Choroid plexus epithelial cell (primary cell): ENCODE measurements around the gene RBSN.

Source experiments
- DNase-seq: peaks from one replicate; pipeline ENCODE4 v3.0.0-alpha.2; 2010; ENCODE audit warnings: low read depth
- H3K4me3 ChIP-seq: 2 replicates; pipeline ENCODE4 v1.5.1; 2011; ENCODE audit warnings: low read depth, mild to moderate bottlenecking, control low read depth, low read length, moderate library complexity
- TF ChIP-seq, protein P1 (sequence below): conservative IDR thresholded peaks from 2 replicates; pipeline ENCODE4 v1.5.1; 2011; ENCODE audit warnings: low read depth, mild to moderate bottlenecking, control low read depth, inconsistent platforms, low read length, moderate library complexity

The RBSN gene

DNA sequence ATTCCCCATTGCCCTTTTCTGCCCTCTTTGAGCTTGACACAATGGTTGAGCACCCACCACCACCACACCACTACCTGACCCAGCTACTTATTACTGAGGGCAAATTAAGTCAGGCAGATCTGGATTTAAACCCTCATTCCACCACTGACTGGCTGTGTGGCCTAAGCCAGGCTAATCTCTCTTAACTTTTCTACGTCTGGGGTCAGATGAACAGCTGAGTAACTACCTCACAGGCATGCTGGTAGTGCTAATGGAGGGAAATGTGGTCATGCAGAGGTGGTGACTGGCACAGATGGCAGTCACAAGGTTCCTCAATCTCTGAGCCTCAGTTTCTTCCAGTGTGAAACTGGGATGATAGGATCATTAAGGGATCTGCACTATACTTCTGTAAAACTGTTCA lies 29.5 kb downstream of the RBSN start:
- no peak overlapping the region for H3K4me3 ChIP-seq
- TF ChIP-seq, protein P1, sequence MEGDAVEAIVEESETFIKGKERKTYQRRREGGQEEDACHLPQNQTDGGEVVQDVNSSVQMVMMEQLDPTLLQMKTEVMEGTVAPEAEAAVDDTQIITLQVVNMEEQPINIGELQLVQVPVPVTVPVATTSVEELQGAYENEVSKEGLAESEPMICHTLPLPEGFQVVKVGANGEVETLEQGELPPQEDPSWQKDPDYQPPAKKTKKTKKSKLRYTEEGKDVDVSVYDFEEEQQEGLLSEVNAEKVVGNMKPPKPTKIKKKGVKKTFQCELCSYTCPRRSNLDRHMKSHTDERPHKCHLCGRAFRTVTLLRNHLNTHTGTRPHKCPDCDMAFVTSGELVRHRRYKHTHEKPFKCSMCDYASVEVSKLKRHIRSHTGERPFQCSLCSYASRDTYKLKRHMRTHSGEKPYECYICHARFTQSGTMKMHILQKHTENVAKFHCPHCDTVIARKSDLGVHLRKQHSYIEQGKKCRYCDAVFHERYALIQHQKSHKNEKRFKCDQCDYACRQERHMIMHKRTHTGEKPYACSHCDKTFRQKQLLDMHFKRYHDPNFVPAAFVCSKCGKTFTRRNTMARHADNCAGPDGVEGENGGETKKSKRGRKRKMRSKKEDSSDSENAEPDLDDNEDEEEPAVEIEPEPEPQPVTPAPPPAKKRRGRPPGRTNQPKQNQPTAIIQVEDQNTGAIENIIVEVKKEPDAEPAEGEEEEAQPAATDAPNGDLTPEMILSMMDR = no peak
- no peak for DNase-seq

DNA sequence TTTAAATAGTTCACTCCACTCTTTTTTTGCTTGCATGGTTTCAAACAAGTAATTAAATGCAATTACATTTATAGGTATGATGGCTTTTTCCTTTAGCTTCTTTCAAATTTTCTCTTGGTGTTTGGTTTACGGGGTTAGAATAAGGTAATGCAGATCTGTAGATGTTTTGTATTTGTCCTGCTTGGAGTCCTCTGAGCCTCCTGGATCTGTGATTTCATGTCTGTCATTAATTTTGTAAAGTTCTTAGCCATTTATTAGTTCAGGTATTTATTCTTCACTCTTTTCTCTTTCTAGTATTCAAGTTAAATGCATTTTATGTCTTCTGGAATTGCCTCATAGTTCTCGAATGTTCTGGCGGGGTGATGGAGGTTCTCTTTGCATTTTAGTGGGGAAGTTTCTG lies 32.5 kb downstream of the RBSN start:
- TF ChIP-seq, protein P1 = no peak
- no peak overlapping the region for H3K4me3 ChIP-seq
- no peak for DNase-seq

DNA sequence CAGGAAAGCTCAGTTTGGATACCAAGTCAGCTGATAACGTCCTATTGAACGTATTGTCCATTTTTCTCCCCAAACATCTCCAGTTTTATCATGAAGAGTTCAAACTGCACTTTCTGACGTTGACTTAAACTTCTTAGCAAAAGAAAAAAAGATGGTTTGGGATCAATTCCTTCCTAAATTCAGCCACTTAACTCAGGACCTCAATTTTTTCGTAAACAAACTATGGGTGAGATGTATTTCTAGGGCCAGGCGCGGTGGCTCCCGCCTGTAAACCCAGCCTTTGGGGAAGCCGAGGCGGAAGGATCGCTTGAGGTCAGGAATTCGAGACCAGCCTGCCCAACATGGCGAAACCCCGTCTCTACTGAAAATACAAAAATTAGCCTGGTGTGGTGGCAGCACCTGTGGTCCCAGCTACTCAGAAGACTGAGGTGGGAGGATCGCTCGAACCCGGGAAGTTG lies 33.4 kb downstream of the RBSN start:
- TF ChIP-seq, protein P1 = no peak
- no peak for DNase-seq
- peak overlapping the region; percentile 96 for H3K4me3 ChIP-seq

DNA sequence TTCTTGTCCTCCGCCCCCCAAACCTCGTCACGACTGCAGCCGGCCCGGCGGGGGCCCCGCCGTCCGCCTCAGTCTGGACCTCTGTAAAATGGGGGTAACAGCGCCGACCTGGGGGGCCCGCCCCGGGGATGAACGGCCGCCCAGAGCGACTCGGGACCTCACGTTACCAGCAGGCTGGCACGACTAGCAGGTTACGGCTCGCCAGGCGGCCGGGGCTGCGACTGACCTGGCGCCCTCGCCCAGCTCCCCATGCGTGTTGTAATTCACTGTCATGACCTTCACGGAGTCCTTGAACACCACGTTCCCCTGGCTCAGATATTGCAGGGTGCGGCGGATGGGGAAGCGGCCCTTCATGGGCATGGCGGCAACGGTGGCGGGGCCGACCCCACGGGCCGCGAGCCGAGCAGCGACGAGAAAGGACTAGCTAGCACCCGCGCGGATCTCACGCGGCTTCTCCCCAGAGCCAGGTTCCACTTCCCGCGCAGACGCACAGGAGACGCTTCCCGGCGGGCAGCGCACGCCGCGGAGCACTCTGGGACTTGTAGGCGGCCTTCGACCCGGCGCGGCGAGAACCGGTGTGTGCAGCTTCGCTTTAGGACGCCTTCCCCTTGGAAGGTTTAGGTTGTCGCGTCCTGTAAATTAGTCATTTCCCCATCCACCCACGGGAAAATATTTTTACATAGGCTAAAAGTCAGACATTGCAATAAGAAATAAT lies 34.0 kb downstream of the RBSN start, which contains the start of gene MRPS25:
Gene MRPS25 (minus strand): TSS at position 481 of the 715 bp plus-strand sequence. CDS start 121 bp downstream, at position 360.
- peak; percentile 96 for DNase-seq
- H3K4me3 ChIP-seq = peak within 1 kb of the TSS; percentile 96
- TF ChIP-seq, protein P1 = no peak

DNA sequence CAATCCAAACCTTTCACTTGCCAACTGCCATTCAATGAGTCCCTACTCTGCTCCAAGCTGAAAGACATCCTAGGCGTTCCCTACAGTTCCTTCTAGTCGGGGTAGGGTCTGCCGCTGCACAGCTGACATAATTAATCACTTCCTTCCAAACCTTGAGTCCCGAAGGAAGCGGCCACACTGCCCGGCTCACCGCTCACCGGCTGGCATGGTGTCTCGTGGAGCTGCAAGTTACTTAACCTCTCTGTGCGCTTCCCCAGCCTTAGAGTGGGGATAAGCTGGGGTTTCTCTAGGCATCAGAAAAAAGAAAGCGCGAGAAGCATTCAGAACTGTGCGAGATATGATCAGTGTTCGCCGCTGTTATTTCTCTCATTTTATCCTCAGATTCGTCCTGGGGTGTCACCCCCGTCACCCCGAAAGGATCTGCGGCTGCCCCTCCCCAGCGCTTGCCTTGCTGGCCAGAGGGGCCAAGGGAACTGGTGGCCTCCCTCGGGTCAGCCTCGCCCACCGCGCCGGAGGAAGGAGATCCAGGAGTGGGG lies 34.6 kb downstream of the RBSN start:
- TF ChIP-seq, protein P1 = no peak
- DNase-seq = peak; percentile 39
- H3K4me3 ChIP-seq = peak overlapping the region; percentile 96

DNA sequence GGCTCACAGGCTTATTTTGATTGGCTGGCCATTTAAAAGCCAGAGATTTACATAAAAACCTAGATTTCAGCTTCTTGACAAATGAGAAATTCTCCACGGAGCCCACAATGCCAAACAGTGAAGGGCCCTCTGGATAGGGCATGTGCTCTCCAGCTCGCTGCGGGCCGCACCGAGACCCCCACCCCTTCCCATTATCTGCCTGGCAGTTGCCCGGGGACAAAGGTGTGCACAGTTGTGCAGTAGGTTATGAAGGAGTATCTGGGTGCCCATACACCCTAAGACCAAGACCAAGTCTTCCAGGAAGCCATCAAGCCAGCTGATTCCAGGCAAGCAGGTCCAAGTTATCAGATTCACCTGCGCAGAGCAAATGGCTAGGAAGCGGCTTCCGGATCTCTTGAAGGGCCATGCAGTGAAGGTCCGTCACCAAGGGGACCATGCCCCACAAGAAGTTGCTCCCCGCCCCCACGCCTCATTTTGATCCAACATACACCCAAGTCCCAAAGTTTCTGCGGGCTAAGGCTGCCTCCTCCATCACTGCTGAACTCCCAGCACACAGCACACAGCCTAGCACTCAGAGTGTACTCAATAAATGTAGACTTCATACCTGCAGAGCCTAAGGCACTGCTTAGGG lies 35.2 kb downstream of the RBSN start:
- TF ChIP-seq, protein P1 = no peak
- DNase-seq = no peak
- H3K4me3 ChIP-seq = peak overlapping the region; percentile 96
